Measurements from ENCODE around the gene TYK2.

DNA sequence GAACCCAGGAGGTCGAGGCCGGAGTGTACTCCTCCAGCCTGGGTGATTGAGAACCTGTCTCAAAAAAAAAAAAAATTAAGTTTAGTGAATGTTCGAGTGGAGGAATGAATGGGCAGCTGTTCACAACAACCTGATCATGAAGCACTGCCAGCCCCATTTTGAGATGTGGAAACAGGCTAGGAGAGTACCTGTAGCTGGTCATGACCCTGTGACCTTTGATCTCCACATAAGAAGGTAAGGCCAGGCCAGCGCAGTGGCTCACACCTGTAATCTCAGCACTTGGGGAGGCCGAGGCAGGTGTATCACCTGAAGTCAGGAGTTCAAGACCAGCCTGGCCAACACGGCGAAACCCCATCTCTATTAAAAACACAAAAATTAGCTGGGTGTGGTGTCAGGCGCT, 54.6 kb downstream of the TYK2 start:
- TF ChIP-seq, protein P1, sequence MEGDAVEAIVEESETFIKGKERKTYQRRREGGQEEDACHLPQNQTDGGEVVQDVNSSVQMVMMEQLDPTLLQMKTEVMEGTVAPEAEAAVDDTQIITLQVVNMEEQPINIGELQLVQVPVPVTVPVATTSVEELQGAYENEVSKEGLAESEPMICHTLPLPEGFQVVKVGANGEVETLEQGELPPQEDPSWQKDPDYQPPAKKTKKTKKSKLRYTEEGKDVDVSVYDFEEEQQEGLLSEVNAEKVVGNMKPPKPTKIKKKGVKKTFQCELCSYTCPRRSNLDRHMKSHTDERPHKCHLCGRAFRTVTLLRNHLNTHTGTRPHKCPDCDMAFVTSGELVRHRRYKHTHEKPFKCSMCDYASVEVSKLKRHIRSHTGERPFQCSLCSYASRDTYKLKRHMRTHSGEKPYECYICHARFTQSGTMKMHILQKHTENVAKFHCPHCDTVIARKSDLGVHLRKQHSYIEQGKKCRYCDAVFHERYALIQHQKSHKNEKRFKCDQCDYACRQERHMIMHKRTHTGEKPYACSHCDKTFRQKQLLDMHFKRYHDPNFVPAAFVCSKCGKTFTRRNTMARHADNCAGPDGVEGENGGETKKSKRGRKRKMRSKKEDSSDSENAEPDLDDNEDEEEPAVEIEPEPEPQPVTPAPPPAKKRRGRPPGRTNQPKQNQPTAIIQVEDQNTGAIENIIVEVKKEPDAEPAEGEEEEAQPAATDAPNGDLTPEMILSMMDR (IDR thresholded peaks at IDR 0.05): no peak
- no peak for TF ChIP-seq POLR2A (IDR thresholded peaks at IDR 0.05)
